Keratinocyte (primary cell): ENCODE data around the gene AATF. TPM values are rescaled to one million over a fixed set of nuclear protein-coding genes. Genes with fewer than 3 reads are reported as not detected.

Source experiments
- DNase-seq: peaks from one replicate; pipeline ENCODE4 v3.0.0-alpha.2; 2011; ENCODE audit warnings: low read depth, missing footprints, low spot score
- FAIRE-seq: peaks from 2 replicates; lab custom pipeline; 2011; peaks lifted over from hg19 to GRCh38; lab: Jason Lieb, UNC
- H2AFZ ChIP-seq: 2 replicates; pipeline ENCODE4 v1.6.0; 2012; ENCODE audit warnings: low read length, control low read depth, inconsistent platforms; ENCODE audit not compliant: control insufficient read depth
- H3K27ac ChIP-seq: 2 replicates; pipeline ENCODE4 v1.5.1; 2011; ENCODE audit warnings: low read length; ENCODE audit not compliant: control insufficient read depth, insufficient read depth
- H3K27me3 ChIP-seq: 3 replicates; pipeline ENCODE4 v1.6.0; 2011; ENCODE audit warnings: low read length; ENCODE audit not compliant: control insufficient read depth, insufficient read depth; ENCODE audit errors: extremely low read depth
- H3K36me3 ChIP-seq, 2 experiments: 2 replicates in 1 of 2; 3 replicates in 1 of 2; pipeline ENCODE4 v1.5.1; 2011; ENCODE audit warnings: low read length in 2 of 2, mild to moderate bottlenecking in 1 of 2; ENCODE audit not compliant: control insufficient read depth in 2 of 2, insufficient read depth in 2 of 2; ENCODE audit errors: extremely low read depth in 1 of 2
- H3K4me1 ChIP-seq: 3 replicates; pipeline ENCODE4 v1.5.1; 2011; ENCODE audit warnings: low read length; ENCODE audit not compliant: control insufficient read depth, insufficient read depth; ENCODE audit errors: extremely low read depth
- H3K4me2 ChIP-seq: 3 replicates; pipeline ENCODE4 v1.6.0; 2011; ENCODE audit warnings: low read depth, low read length; ENCODE audit not compliant: control insufficient read depth, insufficient read depth; ENCODE audit errors: extremely low read depth
- H3K4me3 ChIP-seq, 3 experiments: fragments of 200-600 bp in 1 of 3; sonication (generic) in 1 of 3; 2 replicates in 2 of 3; 3 replicates in 1 of 3; pipeline ENCODE4 v1.5.1; 2011 to 2016; ENCODE audit warnings: low read length in 3 of 3, mild to moderate bottlenecking in 3 of 3, control low read depth in 2 of 3, inconsistent platforms in 1 of 3, low read depth in 1 of 3, mixed read lengths in 1 of 3, mixed run types in 1 of 3, moderate library complexity in 1 of 3; ENCODE audit not compliant: control insufficient read depth in 2 of 3, insufficient read depth in 2 of 3; ENCODE audit errors: extremely low read depth in 1 of 3
- H3K79me2 ChIP-seq: 2 replicates; pipeline ENCODE4 v1.6.0; 2012; ENCODE audit warnings: low read length; ENCODE audit not compliant: control insufficient read depth, insufficient read depth
- H3K9ac ChIP-seq: 3 replicates; pipeline ENCODE4 v1.6.0; 2011; ENCODE audit warnings: low read length; ENCODE audit not compliant: control insufficient read depth, insufficient read depth; ENCODE audit errors: extremely low read depth
- H3K9me1 ChIP-seq: 3 replicates; pipeline ENCODE4 v1.6.0; 2011; ENCODE audit warnings: low read length; ENCODE audit not compliant: control insufficient read depth, insufficient read depth; ENCODE audit errors: extremely low read depth
- H3K9me3 ChIP-seq: 2 replicates; pipeline ENCODE4 v1.5.1; 2012; ENCODE audit warnings: low read depth, low read length; ENCODE audit not compliant: control insufficient read depth
- H4K20me1 ChIP-seq: 3 replicates; pipeline ENCODE4 v1.6.0; 2011; ENCODE audit warnings: low read length; ENCODE audit not compliant: control insufficient read depth, insufficient read depth; ENCODE audit errors: extremely low read depth
- EZH2 ChIP-seq: IDR thresholded peaks from one replicate; pipeline ENCODE4 v1.6.1; 2012; ENCODE audit warnings: inconsistent platforms, mild to moderate bottlenecking, low read length, moderate library complexity
- dilution Hi-C: fragments of 300-500 bp; cut with MboI; formaldehyde crosslinking; loops from one replicate; pipeline ENCODE4 v1.7.0; 2020; ENCODE audit warnings: low sequenced_read_pairs; ENCODE audit not compliant: extremely low pct_ligation_motif_present
- polyA plus RNA-seq, 5 experiments: library from polyadenylated mRNA; depleted of rRNA in 3 of 5; stranded (reverse) in 3 of 5; stranded (forward) in 1 of 5; unstranded in 1 of 5; fragments of >200 nt; gene quantifications; 1 replicate in 1 of 5; 2 replicates in 3 of 5; 3 replicates in 1 of 5; pipeline versions ENCODE4 v1.2.1 to v1.2.3, GENCODE V29; 2011 to 2012; ENCODE audit warnings: missing spikeins in 2 of 5, low read depth in 1 of 5, low replicate concordance in 1 of 5
- TF ChIP-seq, protein P1 (sequence below), 3 experiments: IDR thresholded peaks in 1 of 3; conservative IDR thresholded peaks in 1 of 3; optimal IDR thresholded peaks in 1 of 3; 2 replicates in 2 of 3; 3 replicates in 1 of 3; pipeline versions ENCODE3 to v1.5.1; 2011; ENCODE audit warnings: low read length in 3 of 3, mild to moderate bottlenecking in 3 of 3, moderate library complexity in 2 of 3, control low read depth in 1 of 3, inconsistent platforms in 1 of 3; ENCODE audit not compliant: insufficient read depth in 2 of 3; ENCODE audit errors: extremely low read depth in 1 of 3

Gene AATF
- polyA plus RNA-seq, 1 donor (not counting 4 experiments of a cell fraction or from before 2014, with no cell fraction given), result 30.4 TPM

DNA sequence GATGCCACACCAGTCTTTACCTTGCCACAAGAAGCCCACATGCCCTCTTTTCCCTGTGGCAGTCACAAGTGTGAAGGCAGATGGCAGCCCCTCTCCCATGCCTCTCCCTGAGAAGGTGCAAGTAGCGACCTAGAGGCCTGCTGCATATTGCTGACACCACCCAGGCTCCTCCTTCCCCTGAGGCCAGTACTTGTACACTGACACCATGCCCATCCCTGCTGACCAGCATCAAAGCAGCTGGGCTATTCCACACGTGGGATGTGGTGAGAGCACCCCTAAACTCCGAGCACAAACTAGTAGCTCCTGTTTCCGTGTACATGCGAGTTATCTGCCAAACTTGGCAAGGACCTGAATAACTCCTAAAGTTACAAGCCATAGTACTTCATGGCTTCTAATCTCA lies 149.4 kb downstream of the AATF start:
- no peaks in the 10 kb centered on the region for H4K20me1 ChIP-seq
- FAIRE-seq (no peak), DNase-seq (no peak)
- no peaks in the 10 kb centered on the region for H3K79me2 ChIP-seq
- H3K4me2 ChIP-seq, result no peak overlapping the region
- no peak overlapping the region for H3K9ac ChIP-seq
- dilution Hi-C loops, result no loop called here
- H3K27ac ChIP-seq, result no peak overlapping the region
- no peaks in the 10 kb centered on the region for H3K27me3 ChIP-seq
- H3K36me3 ChIP-seq, result peaks cover 41 to 46% of the 10 kb centered on the region in 2 experiments
- no peaks in the 10 kb centered on the region for H3K4me1 ChIP-seq
- TF ChIP-seq EZH2, result no peak
- TF ChIP-seq, protein P1, sequence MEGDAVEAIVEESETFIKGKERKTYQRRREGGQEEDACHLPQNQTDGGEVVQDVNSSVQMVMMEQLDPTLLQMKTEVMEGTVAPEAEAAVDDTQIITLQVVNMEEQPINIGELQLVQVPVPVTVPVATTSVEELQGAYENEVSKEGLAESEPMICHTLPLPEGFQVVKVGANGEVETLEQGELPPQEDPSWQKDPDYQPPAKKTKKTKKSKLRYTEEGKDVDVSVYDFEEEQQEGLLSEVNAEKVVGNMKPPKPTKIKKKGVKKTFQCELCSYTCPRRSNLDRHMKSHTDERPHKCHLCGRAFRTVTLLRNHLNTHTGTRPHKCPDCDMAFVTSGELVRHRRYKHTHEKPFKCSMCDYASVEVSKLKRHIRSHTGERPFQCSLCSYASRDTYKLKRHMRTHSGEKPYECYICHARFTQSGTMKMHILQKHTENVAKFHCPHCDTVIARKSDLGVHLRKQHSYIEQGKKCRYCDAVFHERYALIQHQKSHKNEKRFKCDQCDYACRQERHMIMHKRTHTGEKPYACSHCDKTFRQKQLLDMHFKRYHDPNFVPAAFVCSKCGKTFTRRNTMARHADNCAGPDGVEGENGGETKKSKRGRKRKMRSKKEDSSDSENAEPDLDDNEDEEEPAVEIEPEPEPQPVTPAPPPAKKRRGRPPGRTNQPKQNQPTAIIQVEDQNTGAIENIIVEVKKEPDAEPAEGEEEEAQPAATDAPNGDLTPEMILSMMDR (optimal IDR thresholded peaks at IDR 0.05 in 1 of 3, IDR thresholded peaks at IDR 0.05 in 1 of 3, conservative IDR thresholded peaks at IDR 0.05 in 1 of 3; ENCODE audit: extremely low read depth in 1 of 3, insufficient read depth in 2 of 3, low read length in 3 of 3), result no peak
- no peak overlapping the region for H3K4me3 ChIP-seq
- H2AFZ ChIP-seq, result no peak overlapping the region
- H3K9me3 ChIP-seq, result no peaks in the 10 kb centered on the region
- no peaks in the 10 kb centered on the region for H3K9me1 ChIP-seq

DNA sequence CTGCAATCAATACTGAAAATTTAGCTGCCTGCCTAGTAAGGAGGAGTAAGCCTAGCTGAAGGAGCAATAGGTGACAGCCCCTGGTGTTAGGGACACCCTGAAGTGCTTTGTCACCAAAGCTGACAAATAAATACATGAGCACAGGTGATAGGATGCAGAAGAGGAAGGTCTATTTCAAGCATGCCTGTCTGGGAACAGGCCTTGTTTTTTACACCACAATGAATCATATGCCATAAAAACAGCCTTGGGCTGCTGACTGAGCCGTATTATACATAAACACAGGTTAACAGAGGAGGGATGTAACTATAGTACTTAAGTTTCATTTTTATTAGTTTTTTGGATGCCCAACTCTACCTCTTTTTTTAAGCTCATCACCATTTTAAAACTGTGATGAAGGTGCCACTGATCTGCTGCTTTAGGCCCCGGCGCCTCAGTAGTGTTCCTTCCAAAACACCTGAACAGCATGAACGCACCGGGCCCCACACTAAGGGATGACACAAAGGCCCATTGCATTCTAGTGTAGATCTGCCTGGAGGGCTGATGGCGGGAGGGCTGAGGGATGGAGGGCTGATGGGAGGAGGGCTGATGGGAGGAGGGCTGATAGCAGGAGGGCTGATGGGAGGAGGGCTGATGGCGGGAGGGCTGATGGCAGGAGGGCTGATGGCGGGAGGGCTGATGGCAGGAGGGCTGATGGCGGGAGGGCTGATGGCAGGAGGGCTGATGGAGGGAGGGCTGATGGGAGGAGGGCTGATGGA lies 150.3 kb downstream of the AATF start:
- dilution Hi-C loops, result no loop called here
- H3K9ac ChIP-seq, result no peak overlapping the region
- TF ChIP-seq EZH2, result no peak
- TF ChIP-seq, protein P1 (optimal IDR thresholded peaks at IDR 0.05 in 1 of 3, IDR thresholded peaks at IDR 0.05 in 1 of 3, conservative IDR thresholded peaks at IDR 0.05 in 1 of 3; ENCODE audit: extremely low read depth in 1 of 3, insufficient read depth in 2 of 3, low read length in 3 of 3), result no peak
- no peak overlapping the region for H3K27ac ChIP-seq
- H3K79me2 ChIP-seq, result no peaks in the 10 kb centered on the region
- H3K9me1 ChIP-seq, result no peaks in the 10 kb centered on the region
- H4K20me1 ChIP-seq, result no peaks in the 10 kb centered on the region
- FAIRE-seq (no peak), DNase-seq (no peak)
- no peaks in the 10 kb centered on the region for H3K9me3 ChIP-seq
- H2AFZ ChIP-seq, result no peak overlapping the region
- H3K27me3 ChIP-seq, result no peaks in the 10 kb centered on the region
- no peak overlapping the region for H3K4me3 ChIP-seq
- no peaks in the 10 kb centered on the region for H3K4me1 ChIP-seq
- no peak overlapping the region for H3K4me2 ChIP-seq
- H3K36me3 ChIP-seq, result peaks cover 43 to 46% of the 10 kb centered on the region in 2 experiments
